ENCODE measurements around the gene MUC2.

GRCh38 chr11:1116666-1117390, 42.2 kb downstream of the MUC2 start:
- no peak for TF ChIP-seq CTCF (conservative IDR thresholded peaks at IDR 0.05; ENCODE audit: low read length)
- TF ChIP-seq EZH2phosphoT487 (IDR thresholded peaks at IDR 0.05; ENCODE audit: borderline replicate concordance, low read depth, low read length) = no peak
